ENCODE results near the gene MAMLD1. TPM values are rescaled to one million over a fixed set of nuclear protein-coding genes. Genes with fewer than 3 reads are reported as not detected.
"Not testable (repeated sequence)": the region's sequence is repeated elsewhere in the genome, so short reads cannot be mapped to it uniquely, and the experiment has no call there.

Gene MAMLD1
- total and polyA plus RNA-seq, 4 donors, result 1.8 to 8.5 (median 7.7) TPM

DNA sequence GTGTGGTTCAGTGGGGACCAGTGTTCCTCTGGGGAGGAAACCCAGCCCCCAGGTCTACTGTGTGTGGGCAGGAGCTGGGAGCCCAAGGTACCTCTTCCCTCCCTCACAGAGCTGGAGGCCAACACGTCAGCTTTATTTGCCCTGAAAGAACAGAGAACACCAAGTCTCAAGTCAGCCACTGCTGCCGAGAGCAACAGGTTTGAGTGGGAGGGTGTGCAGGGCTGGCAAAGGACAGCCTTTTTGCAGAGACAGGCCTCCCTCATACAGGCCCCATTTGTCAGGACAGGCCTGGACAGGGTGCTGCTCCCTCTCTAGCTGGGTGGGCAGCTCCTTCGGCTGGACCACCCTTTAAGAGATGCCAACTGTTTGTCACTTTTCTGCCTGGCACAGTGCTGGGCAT, 22.8 kb upstream of the MAMLD1 start:
- H3K4me3 ChIP-seq (ENCODE audit: low read length in 2 of 2); H3K9me3 ChIP-seq (ENCODE audit: control insufficient read depth, low read length); H3K27me3 ChIP-seq (ENCODE audit: control insufficient read depth in 1 of 2, insufficient read depth in 2 of 2, low read length in 1 of 2); H3K36me3 ChIP-seq (ENCODE audit: control insufficient read depth in 1 of 2, insufficient read depth in 2 of 2, low read length in 1 of 2); H3K4me1 ChIP-seq (ENCODE audit: control insufficient read depth in 1 of 2, insufficient read depth in 2 of 2, low read length in 2 of 2); H3K27ac ChIP-seq (ENCODE audit: low read depth in 1 of 2, low read length in 2 of 2); ATAC-seq (ENCODE audit: low FRiP score); intact Hi-C loops (cut with DNase I); DNase-seq: not testable (repeated sequence)
- 79 to 84% methylated on average over 3 of the region's 3 CpGs for WGBS, 2 donors

GRCh38 chrX:150347471-150347870, 15.6 kb upstream of the MAMLD1 start:
- WGBS, 2 donors, result 72 to 84% methylated on average over 2 of the region's 2 CpGs
- H3K36me3 ChIP-seq (ENCODE audit: control insufficient read depth in 1 of 2, insufficient read depth in 2 of 2, low read length in 1 of 2), result no peaks in the 10 kb centered on the region
- no peak for DNase-seq
- H3K9me3 ChIP-seq (ENCODE audit: control insufficient read depth, low read length), result no peaks in the 10 kb centered on the region
- H3K27ac ChIP-seq (ENCODE audit: low read depth in 1 of 2, low read length in 2 of 2), result no peak overlapping the region
- ATAC-seq (ENCODE audit: low FRiP score), result no peak
- intact Hi-C loops (cut with DNase I), result no loop called here
- H3K4me3 ChIP-seq (ENCODE audit: low read length in 2 of 2), result no peak overlapping the region
- H3K27me3 ChIP-seq (ENCODE audit: control insufficient read depth in 1 of 2, insufficient read depth in 2 of 2, low read length in 1 of 2), result no peaks in the 10 kb centered on the region
- no peaks in the 10 kb centered on the region for H3K4me1 ChIP-seq (ENCODE audit: control insufficient read depth in 1 of 2, insufficient read depth in 2 of 2, low read length in 2 of 2)

- intact Hi-C loops (cut with DNase I), result no loop called here
- H3K4me3 ChIP-seq (ENCODE audit: low read length in 2 of 2), result no peak overlapping the region
- no peaks in the 10 kb centered on the region for H3K36me3 ChIP-seq (ENCODE audit: control insufficient read depth in 1 of 2, insufficient read depth in 2 of 2, low read length in 1 of 2)
- no peaks in the 10 kb centered on the region for H3K9me3 ChIP-seq (ENCODE audit: control insufficient read depth, low read length)
- WGBS, 2 donors, result 49 to 81% methylated on average over 4 of the region's 4 CpGs
- no peak overlapping the region for H3K27ac ChIP-seq (ENCODE audit: low read depth in 1 of 2, low read length in 2 of 2)
- DNase-seq (no peak), ATAC-seq (ENCODE audit: low FRiP score) (no peak)
- H3K4me1 ChIP-seq (ENCODE audit: control insufficient read depth in 1 of 2, insufficient read depth in 2 of 2, low read length in 2 of 2), result no peaks in the 10 kb centered on the region
- H3K27me3 ChIP-seq (ENCODE audit: control insufficient read depth in 1 of 2, insufficient read depth in 2 of 2, low read length in 1 of 2), result no peaks in the 10 kb centered on the region
These were observed 14.8 kb upstream of the MAMLD1 start for GRCh38 chrX:150348365-150348764.

DNA sequence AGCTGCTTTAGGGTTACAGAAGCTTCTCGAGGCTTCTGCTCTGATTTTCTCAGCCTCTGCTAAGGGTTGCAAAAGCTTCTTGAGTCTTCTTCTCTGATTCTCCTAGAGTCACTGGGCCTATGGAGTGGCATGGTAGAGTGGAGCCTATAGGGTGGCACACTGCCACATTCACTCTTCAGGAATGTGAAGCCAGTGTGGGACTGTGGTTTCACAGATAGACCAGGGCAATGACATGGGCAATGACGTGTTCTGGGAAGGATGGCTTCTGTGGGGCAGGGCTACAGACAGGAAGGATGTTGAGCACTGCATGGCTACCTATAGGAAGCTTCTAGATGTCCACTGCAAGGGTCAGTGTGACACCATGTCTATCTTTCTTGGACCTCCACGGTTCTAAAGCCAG, 11.0 kb upstream of the MAMLD1 start:
- ATAC-seq (ENCODE audit: low FRiP score), result no peak
- Histone ChIP-seq H3K36me3 (ENCODE audit: control insufficient read depth in 1 of 2, insufficient read depth in 2 of 2, low read length in 1 of 2) (no peaks in the 10 kb centered on the region), H3K4me1 (ENCODE audit: control insufficient read depth in 1 of 2, insufficient read depth in 2 of 2, low read length in 2 of 2) (no peaks in the 10 kb centered on the region), H3K9me3 (ENCODE audit: control insufficient read depth, low read length) (no peaks in the 10 kb centered on the region), H3K27ac (ENCODE audit: low read depth in 1 of 2, low read length in 2 of 2) (no peak overlapping the region), H3K27me3 (ENCODE audit: control insufficient read depth in 1 of 2, insufficient read depth in 2 of 2, low read length in 1 of 2) (no peaks in the 10 kb centered on the region), H3K4me3 (ENCODE audit: low read length in 2 of 2) (no peak overlapping the region)
- DNase-seq, result no peak
- intact Hi-C loops (cut with DNase I), result loop anchor here in 1 of 2 donors (10.0 kb wide), 1 partner anchor 57 kb away; no protein-coding TSS in a partner anchor
- WGBS, 2 donors, result 59 to 79% methylated on average over 3 of the region's 3 CpGs

DNA sequence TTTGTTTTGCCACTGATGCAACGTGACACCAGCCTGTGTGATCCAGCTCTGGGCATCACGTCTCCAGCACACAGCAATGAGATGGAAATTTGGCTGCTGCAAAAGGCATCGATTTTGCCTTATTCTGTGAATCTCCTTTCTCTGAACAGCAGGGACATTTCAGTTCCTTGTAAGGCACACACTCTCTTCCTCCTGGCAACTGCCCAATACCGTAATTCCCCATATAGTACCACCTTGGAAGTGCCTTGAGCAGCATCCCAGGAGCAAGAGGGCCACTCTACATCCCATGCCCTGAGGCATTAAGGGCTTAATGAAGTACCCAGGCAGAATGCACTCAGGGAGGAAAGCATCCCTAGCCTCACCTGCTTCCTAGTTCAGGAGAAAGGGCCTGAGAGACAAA, 10.5 kb upstream of the MAMLD1 start:
- WGBS, 2 donors, result 34 to 46% methylated on average over 4 of the region's 4 CpGs
- no peaks in the 10 kb centered on the region for H3K4me1 ChIP-seq (ENCODE audit: control insufficient read depth in 1 of 2, insufficient read depth in 2 of 2, low read length in 2 of 2)
- no peak for ATAC-seq (ENCODE audit: low FRiP score)
- H3K4me3 ChIP-seq (ENCODE audit: low read length in 2 of 2), result no peak overlapping the region
- no peaks in the 10 kb centered on the region for H3K36me3 ChIP-seq (ENCODE audit: control insufficient read depth in 1 of 2, insufficient read depth in 2 of 2, low read length in 1 of 2)
- no peaks in the 10 kb centered on the region for H3K9me3 ChIP-seq (ENCODE audit: control insufficient read depth, low read length)
- H3K27me3 ChIP-seq (ENCODE audit: control insufficient read depth in 1 of 2, insufficient read depth in 2 of 2, low read length in 1 of 2), result no peaks in the 10 kb centered on the region
- DNase-seq, result no peak
- intact Hi-C loops (cut with DNase I), result loop anchor here in 1 of 2 donors (10.0 kb wide), 1 partner anchor 58 kb away; no protein-coding TSS in a partner anchor
- no peak overlapping the region for H3K27ac ChIP-seq (ENCODE audit: low read depth in 1 of 2, low read length in 2 of 2)

- no peaks in the 10 kb centered on the region for H3K4me1 ChIP-seq (ENCODE audit: control insufficient read depth in 1 of 2, insufficient read depth in 2 of 2, low read length in 2 of 2)
- no peak for ATAC-seq (ENCODE audit: low FRiP score)
- H3K27ac ChIP-seq (ENCODE audit: low read depth in 1 of 2, low read length in 2 of 2), result no peak overlapping the region
- peak in 1 of 2 donors; percentile 3 for DNase-seq
- no peaks in the 10 kb centered on the region for H3K9me3 ChIP-seq (ENCODE audit: control insufficient read depth, low read length)
- H3K27me3 ChIP-seq (ENCODE audit: control insufficient read depth in 1 of 2, insufficient read depth in 2 of 2, low read length in 1 of 2), result no peaks in the 10 kb centered on the region
- H3K36me3 ChIP-seq (ENCODE audit: control insufficient read depth in 1 of 2, insufficient read depth in 2 of 2, low read length in 1 of 2), result no peaks in the 10 kb centered on the region
- WGBS, 2 donors, result 76 to 96% methylated on average over 3 of the region's 3 CpGs
- intact Hi-C loops (cut with DNase I), result loop anchor here in 1 of 2 donors (10.0 kb wide), 1 partner anchor 61 kb away; no protein-coding TSS in a partner anchor
- no peak overlapping the region for H3K4me3 ChIP-seq (ENCODE audit: low read length in 2 of 2)
These were observed 7.2 kb upstream of the MAMLD1 start for GRCh38 chrX:150355913-150356312.

- ATAC-seq (ENCODE audit: low FRiP score) (no peak), DNase-seq (no peak)
- intact Hi-C loops (cut with DNase I), result loop anchor here in 1 of 2 donors (10.0 kb wide), 1 partner anchor 63 kb away; no protein-coding TSS in a partner anchor
- Histone ChIP-seq H3K27ac (ENCODE audit: low read depth in 1 of 2, low read length in 2 of 2) (no peak overlapping the region), H3K27me3 (ENCODE audit: control insufficient read depth in 1 of 2, insufficient read depth in 2 of 2, low read length in 1 of 2) (no peaks in the 10 kb centered on the region), H3K36me3 (ENCODE audit: control insufficient read depth in 1 of 2, insufficient read depth in 2 of 2, low read length in 1 of 2) (no peaks in the 10 kb centered on the region), H3K9me3 (ENCODE audit: control insufficient read depth, low read length) (no peaks in the 10 kb centered on the region), H3K4me3 (ENCODE audit: low read length in 2 of 2) (no peak overlapping the region), H3K4me1 (ENCODE audit: control insufficient read depth in 1 of 2, insufficient read depth in 2 of 2, low read length in 2 of 2) (no peaks in the 10 kb centered on the region)
- 70 to 96% methylated on average over 1 of the region's 1 CpG for WGBS, 2 donors
These were observed 5.3 kb upstream of the MAMLD1 start for GRCh38 chrX:150357790-150358189.

- Histone ChIP-seq H3K4me1 (ENCODE audit: control insufficient read depth in 1 of 2, insufficient read depth in 2 of 2, low read length in 2 of 2) (no peaks in the 10 kb centered on the region), H3K27ac (ENCODE audit: low read depth in 1 of 2, low read length in 2 of 2) (no peak overlapping the region), H3K9me3 (ENCODE audit: control insufficient read depth, low read length) (no peaks in the 10 kb centered on the region), H3K36me3 (ENCODE audit: control insufficient read depth in 1 of 2, insufficient read depth in 2 of 2, low read length in 1 of 2) (no peaks in the 10 kb centered on the region), H3K27me3 (ENCODE audit: control insufficient read depth in 1 of 2, insufficient read depth in 2 of 2, low read length in 1 of 2) (no peaks in the 10 kb centered on the region), H3K4me3 (ENCODE audit: low read length in 2 of 2) (no peak overlapping the region)
- ATAC-seq (ENCODE audit: low FRiP score), result no peak
- 85 to 99% methylated on average over 3 of the region's 3 CpGs for WGBS, 2 donors
- DNase-seq, result peak in 1 of 2 donors; percentile 16
- intact Hi-C loops (cut with DNase I), result loop anchor here in 1 of 2 donors (10.0 kb wide), 1 partner anchor 64 kb away; no protein-coding TSS in a partner anchor
These were observed 4.5 kb upstream of the MAMLD1 start for GRCh38 chrX:150358651-150359050.

DNA sequence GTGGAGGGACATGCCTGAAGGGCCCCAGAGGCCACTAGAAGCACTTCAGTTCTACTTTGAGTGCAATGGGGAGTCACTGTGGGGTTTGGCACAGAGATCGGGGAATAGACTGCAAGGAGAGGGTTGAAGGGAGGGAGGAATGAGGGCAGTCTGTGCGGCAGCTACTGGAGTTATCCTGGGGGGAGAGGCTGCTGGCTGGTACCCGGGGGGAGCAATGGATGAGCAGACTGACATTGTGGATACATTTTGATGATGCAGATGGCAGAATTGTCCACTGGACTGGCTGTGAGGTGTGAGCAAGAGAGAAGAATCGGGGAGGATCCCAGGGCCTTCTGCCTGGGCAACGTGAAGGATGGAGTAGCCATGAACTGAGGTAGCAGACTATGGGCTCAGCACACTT, 2.8 kb upstream of the MAMLD1 start:
- Histone ChIP-seq H3K4me1 (ENCODE audit: control insufficient read depth in 1 of 2, insufficient read depth in 2 of 2, low read length in 2 of 2) (no peaks in the 10 kb centered on the region), H3K9me3 (ENCODE audit: control insufficient read depth, low read length) (no peaks in the 10 kb centered on the region), H3K36me3 (ENCODE audit: control insufficient read depth in 1 of 2, insufficient read depth in 2 of 2, low read length in 1 of 2) (no peaks in the 10 kb centered on the region), H3K27ac (ENCODE audit: low read depth in 1 of 2, low read length in 2 of 2) (no peak overlapping the region), H3K27me3 (ENCODE audit: control insufficient read depth in 1 of 2, insufficient read depth in 2 of 2, low read length in 1 of 2) (no peaks in the 10 kb centered on the region), H3K4me3 (ENCODE audit: low read length in 2 of 2) (no peak overlapping the region)
- DNase-seq (peak in 1 of 2 donors; percentile 2), ATAC-seq (ENCODE audit: low FRiP score) (no peak)
- intact Hi-C loops (cut with DNase I), result loop anchor here (5.0 to 10.0 kb wide), 7 partner anchors 127 to 408 kb away; no protein-coding TSS in a partner anchor
- WGBS, 2 donors, result 84 to 96% methylated on average over 5 of the region's 5 CpGs

Measured in aorta (tissue), 5 donors.